HCT116 (cell line): Measurements from ENCODE around the gene NXF3. TPM values are rescaled to one million over a fixed set of nuclear protein-coding genes. Genes with fewer than 3 reads are reported as not detected.

Source experiments
- ATAC-seq: fragments of 200-7000 bp; cut with Tn5 transposase; 2 replicates; pipeline ENCODE4 v1.9.1; 2020; ENCODE audit warnings: mild to moderate bottlenecking, moderate library complexity
- BruUV-seq: library from RNA; stranded (reverse); fragments of 400-500 nt; replicated peaks from 2 replicates; lab custom pipeline; 2021; lab: Mats Ljungman, UMichigan
- CTCF ChIA-PET: fragments of 300-600 bp; sonication (Branson Sonifier 250); formaldehyde crosslinking; loops from one replicate; lab custom pipeline; 2021; ENCODE audit warnings: antibody characterized with exemption; lab: Charles Lee
- POLR2A ChIA-PET: fragments of 300-600, 350-600 bp; sonication (Branson Sonifier 250); formaldehyde crosslinking; loops from one replicate; lab custom pipeline; 2021; ENCODE audit warnings: antibody characterized with exemption; lab: Charles Lee
- RAD21 ChIA-PET, 2 experiments: fragments of 300-600 bp; sonication (Branson Sonifier 250); formaldehyde crosslinking; loops; one replicate each; lab custom pipeline; 2023; ENCODE audit warnings: low total read pairs in 2 of 2; ENCODE audit not compliant: uncharacterized antibody in 2 of 2, unreplicated experiment in 2 of 2, low non-redundant PET in 1 of 2; lab: Charles Lee
- DNase-seq: peaks from one replicate; pipeline ENCODE4 v3.0.0-alpha.2; 2010; ENCODE audit warnings: low read depth, low spot score
- H2AFZ ChIP-seq: fragments of 200-600 bp; shearing (Covaris generic), sonication (generic); 2 replicates; pipeline ENCODE4 v1.6.1; 2017; ENCODE audit warnings: low read depth, mixed run types, mixed read lengths, antibody characterized with exemption, low read length; ENCODE audit not compliant: poor library complexity, severe bottlenecking
- H3K27ac ChIP-seq: 2 replicates; pipeline ENCODE4 v1.5.1; 2012; ENCODE audit warnings: low read depth, low read length
- H3K27me3 ChIP-seq: fragments of 200-600 bp; sonication (generic); 2 replicates; pipeline ENCODE4 v1.6.1; 2016; ENCODE audit warnings: mixed run types, low read length, mixed read lengths; ENCODE audit not compliant: insufficient read depth
- H3K36me3 ChIP-seq, 2 experiments: fragments of 200-500 bp in 1 of 2; fragments of 200-600 bp in 1 of 2; sonication (Bioruptor generic) in 1 of 2; sonication (generic) in 1 of 2; 2 replicates each; pipeline versions ENCODE4 v1.5.1 to v1.6.1; 2014 to 2016; ENCODE audit warnings: low read length in 2 of 2, inconsistent platforms in 1 of 2, mixed read lengths in 1 of 2, mixed run types in 1 of 2; ENCODE audit not compliant: insufficient read depth in 2 of 2, control insufficient read depth in 1 of 2
- H3K4me1 ChIP-seq, 2 experiments: fragments of 200-600 bp in 1 of 2; sonication (generic) in 1 of 2; 2 replicates each; pipeline versions ENCODE4 v1.5.1 to v1.6.1; 2012 to 2017; ENCODE audit warnings: low read length in 2 of 2, inconsistent platforms in 1 of 2, mild to moderate bottlenecking in 1 of 2, mixed read lengths in 1 of 2, mixed run types in 1 of 2, moderate library complexity in 1 of 2; ENCODE audit not compliant: insufficient read depth in 2 of 2, control insufficient read depth in 1 of 2
- H3K4me2 ChIP-seq: fragments of 200-600 bp; sonication (generic); 2 replicates; pipeline ENCODE4 v1.6.1; 2017; ENCODE audit warnings: mixed run types, low read length, mixed read lengths
- H3K4me3 ChIP-seq, 2 experiments: fragments of 200-600 bp in 1 of 2; sonication (generic) in 1 of 2; replicated peaks in 1 of 2; 2 replicates each; pipeline ENCODE4 v1.5.1; 2011 to 2016; ENCODE audit warnings: low read length in 2 of 2, control low read depth in 1 of 2, low read depth in 1 of 2, mild to moderate bottlenecking in 1 of 2, mixed read lengths in 1 of 2, mixed run types in 1 of 2
- H3K79me2 ChIP-seq: fragments of 200-600 bp; sonication (generic); 2 replicates; pipeline ENCODE4 v1.6.1; 2017; ENCODE audit warnings: mild to moderate bottlenecking, mixed run types, low read length, moderate library complexity, mixed read lengths; ENCODE audit not compliant: insufficient read depth
- H3K9ac ChIP-seq: fragments of 200-600 bp; sonication (generic); 2 replicates; pipeline ENCODE4 v1.6.1; 2016; ENCODE audit warnings: low read length, mixed read lengths
- H3K9me2 ChIP-seq: fragments of 200-600 bp; sonication (generic), shearing (Covaris generic); 2 replicates; pipeline ENCODE4 v1.6.1; 2017; ENCODE audit warnings: mixed run types, mild to moderate bottlenecking, moderate library complexity; ENCODE audit not compliant: insufficient read depth
- H3K9me3 ChIP-seq, 2 experiments: fragments of 200-500 bp in 1 of 2; fragments of 200-600 bp in 1 of 2; sonication (Bioruptor generic) in 1 of 2; sonication (generic) in 1 of 2; 2 replicates each; pipeline ENCODE4 v1.6.1; 2014 to 2017; ENCODE audit warnings: low read length in 2 of 2, mixed read lengths in 2 of 2, inconsistent platforms in 1 of 2, low read depth in 1 of 2, mild to moderate bottlenecking in 1 of 2, mixed run types in 1 of 2, moderate library complexity in 1 of 2; ENCODE audit not compliant: control insufficient read depth in 1 of 2, insufficient read depth in 1 of 2
- H4K20me1 ChIP-seq: fragments of 200-600 bp; sonication (generic), shearing (Covaris generic); 2 replicates; pipeline ENCODE4 v1.6.1; 2017; ENCODE audit warnings: mixed run types, mild to moderate bottlenecking, moderate library complexity; ENCODE audit not compliant: insufficient read depth
- CTCF ChIP-seq, 3 experiments: fragments of 200-600 bp in 1 of 3; sonication (generic) in 1 of 3; IDR thresholded peaks in 2 of 3; conservative IDR thresholded peaks in 1 of 3; 2 replicates each; pipeline ENCODE4 v1.5.1; 2012 to 2017; ENCODE audit warnings: low read depth in 2 of 3, low read length in 2 of 3, antibody characterized with exemption in 1 of 3, borderline replicate concordance in 1 of 3, control low read depth in 1 of 3, mild to moderate bottlenecking in 1 of 3, mixed read lengths in 1 of 3, mixed run types in 1 of 3, moderate library complexity in 1 of 3; ENCODE audit not compliant: insufficient read depth in 1 of 3
- REST ChIP-seq: IDR thresholded peaks from 2 replicates; pipeline ENCODE4 v1.6.1; 2012; ENCODE audit warnings: low read depth
- ZFX ChIP-seq: fragments of 450-650 bp; IDR thresholded peaks from 2 replicates; pipeline ENCODE4 v1.6.1; 2017
- intact Hi-C: fragments of 100-400 bp; cut with micrococcal nuclease; formaldehyde crosslinking; loops from 2 replicates; pipeline ENCODE4 v1.10.0; 2022
- total RNA-seq: library from RNA; stranded (reverse); gene quantifications from one replicate; pipeline ENCODE4 v1.2.1, GENCODE V29; 2021; ENCODE audit not compliant: unreplicated experiment

NXF3 gene
- total RNA-seq, 1 experiment from 2014 or later, result 0.25 TPM

- no peak for DNase-seq
- Histone ChIP-seq H3K79me2 (no peaks in the 10 kb centered on the region), H2AFZ (no peak overlapping the region), H3K9ac (no peak overlapping the region), H3K4me1 (no peaks in the 10 kb centered on the region), H3K9me3 (no peaks in the 10 kb centered on the region), H4K20me1 (no peaks in the 10 kb centered on the region), H3K4me2 (no peak overlapping the region), H3K27ac (no peak overlapping the region), H3K4me3 (no peak overlapping the region), H3K9me2 (no peaks in the 10 kb centered on the region), H3K27me3 (no peaks in the 10 kb centered on the region), H3K36me3 (no peaks in the 10 kb centered on the region)
- TF ChIP-seq ZFX, result no peak
- no peak for TF ChIP-seq CTCF (IDR thresholded peaks at IDR 0.05 in 2 of 3, conservative IDR thresholded peaks at IDR 0.05 in 1 of 3; ENCODE audit: borderline replicate concordance in 1 of 3, insufficient read depth in 1 of 3, low read depth in 2 of 3, low read length in 2 of 3)
- TF ChIP-seq REST, result no peak
- POLR2A ChIA-PET, result no interaction called here
- no TSS peak for BruUV-seq
- intact Hi-C loops, result no loop called here
- no peak for ATAC-seq
- RAD21 ChIA-PET, result no interaction called here
- CTCF ChIA-PET, result no interaction called here
These were observed 31.5 kb downstream of the NXF3 start for GRCh38 chrX:103061486-103061885.
